ENCODE results near the gene SLC22A23. TPM values are rescaled to one million over a fixed set of nuclear protein-coding genes. Genes with fewer than 3 reads are reported as not detected.

The SLC22A23 gene
- polyA plus RNA-seq, 6 donors from 2014 or later = 0.43 to 0.61 (median 0.52) TPM; not detected in 2

GRCh38 chr6:3345836-3346235, 111.0 kb downstream of the SLC22A23 start:
- Mint-ChIP-seq H3K27me3 (peaks cover 0 to 45% (median 15%) of the 10 kb centered on the region in 3 donors), H3K36me3 (no peaks in the 10 kb centered on the region), H3K27ac (peak overlapping the region in 1 of 6 donors; percentile 44), H3K9me3 (no peaks in the 10 kb centered on the region), H3K4me1 (peaks cover 13 to 18% (median 16%) of the 10 kb centered on the region in 3 donors), H3K4me3 (no peak overlapping the region)
- no peak for ATAC-seq (ENCODE audit: low read depth in 2 of 2)
- no peak for DNase-seq

GRCh38 chr6:3343089-3343883, 113.6 kb downstream of the SLC22A23 start:
- Mint-ChIP-seq H3K27ac (peak overlapping the region in 1 of 6 donors; percentile 3), H3K27me3 (peaks cover 0 to 30% (median 9%) of the 10 kb centered on the region in 3 donors), H3K9me3 (no peaks in the 10 kb centered on the region), H3K36me3 (no peaks in the 10 kb centered on the region), H3K4me3 (no peak overlapping the region), H3K4me1 (peaks cover 7 to 14% (median 14%) of the 10 kb centered on the region in 3 donors)
- ATAC-seq (ENCODE audit: low read depth in 2 of 2) (no peak), DNase-seq (no peak)

- peaks cover 16 to 25% (median 23%) of the 10 kb centered on the region in 3 donors for H3K4me1 Mint-ChIP-seq
- DNase-seq (no peak), ATAC-seq (ENCODE audit: low read depth in 2 of 2) (no peak)
- no peaks in the 10 kb centered on the region for H3K9me3 Mint-ChIP-seq
- H3K27me3 Mint-ChIP-seq = peaks cover 4 to 16% (median 9%) of the 10 kb centered on the region in 3 donors
- no peak overlapping the region for H3K27ac Mint-ChIP-seq
- H3K4me3 Mint-ChIP-seq = no peak overlapping the region
- H3K36me3 Mint-ChIP-seq = no peaks in the 10 kb centered on the region
Observed at GRCh38 chr6:3341467-3341866, 115.4 kb downstream of the SLC22A23 start.

- Mint-ChIP-seq H3K4me1 (peaks cover 11 to 20% (median 17%) of the 10 kb centered on the region in 3 donors), H3K9me3 (no peaks in the 10 kb centered on the region), H3K27me3 (peaks cover 4 to 16% (median 9%) of the 10 kb centered on the region in 3 donors), H3K27ac (no peak overlapping the region), H3K36me3 (no peaks in the 10 kb centered on the region), H3K4me3 (no peak overlapping the region)
- ATAC-seq (ENCODE audit: low read depth in 2 of 2) = no peak
- DNase-seq = no peak
Observed at GRCh38 chr6:3340894-3341293, 116.0 kb downstream of the SLC22A23 start.

GRCh38 chr6:3340358-3340802, 116.5 kb downstream of the SLC22A23 start:
- H3K27ac Mint-ChIP-seq = no peak overlapping the region
- H3K36me3 Mint-ChIP-seq = no peaks in the 10 kb centered on the region
- H3K9me3 Mint-ChIP-seq = no peaks in the 10 kb centered on the region
- ATAC-seq (ENCODE audit: low read depth in 2 of 2) (no peak), DNase-seq (no peak)
- peaks cover 10 to 16% (median 14%) of the 10 kb centered on the region in 3 donors for H3K4me1 Mint-ChIP-seq
- H3K4me3 Mint-ChIP-seq = no peak overlapping the region
- peaks cover 4 to 16% (median 9%) of the 10 kb centered on the region in 3 donors for H3K27me3 Mint-ChIP-seq

- no peaks in the 10 kb centered on the region for H3K9me3 Mint-ChIP-seq
- H3K4me1 Mint-ChIP-seq = peaks cover 10 to 16% (median 14%) of the 10 kb centered on the region in 3 donors
- no peaks in the 10 kb centered on the region for H3K36me3 Mint-ChIP-seq
- ATAC-seq (ENCODE audit: low read depth in 2 of 2) = no peak
- H3K27ac Mint-ChIP-seq = no peak overlapping the region
- H3K4me3 Mint-ChIP-seq = no peak overlapping the region
- peaks cover 4 to 16% (median 9%) of the 10 kb centered on the region in 3 donors for H3K27me3 Mint-ChIP-seq
- no peak for DNase-seq
Observed at GRCh38 chr6:3339811-3340210, 117.0 kb downstream of the SLC22A23 start.

- peaks cover 10 to 14% (median 13%) of the 10 kb centered on the region in 3 donors for H3K4me1 Mint-ChIP-seq
- peak overlapping the region in 2 of 6 donors; percentile 15 to 53 for H3K27ac Mint-ChIP-seq
- ATAC-seq (ENCODE audit: low read depth in 2 of 2) (no peak), DNase-seq (no peak)
- H3K9me3 Mint-ChIP-seq = no peaks in the 10 kb centered on the region
- H3K36me3 Mint-ChIP-seq = no peaks in the 10 kb centered on the region
- H3K27me3 Mint-ChIP-seq = peaks cover 8 to 22% (median 15%) of the 10 kb centered on the region in 3 donors
- peak overlapping the region in 3 of 8 donors; percentile 1 to 59 (median 54) for H3K4me3 Mint-ChIP-seq
Observed at GRCh38 chr6:3337521-3338350, 119.1 kb downstream of the SLC22A23 start.

- peaks cover 8 to 19% (median 15%) of the 10 kb centered on the region in 3 donors for H3K27me3 Mint-ChIP-seq
- ATAC-seq (ENCODE audit: low read depth in 2 of 2) (no peak), DNase-seq (no peak)
- H3K36me3 Mint-ChIP-seq = no peaks in the 10 kb centered on the region
- peaks cover 10 to 14% (median 13%) of the 10 kb centered on the region in 3 donors for H3K4me1 Mint-ChIP-seq
- peak overlapping the region in 1 of 6 donors; percentile 53 for H3K27ac Mint-ChIP-seq
- no peaks in the 10 kb centered on the region for H3K9me3 Mint-ChIP-seq
- H3K4me3 Mint-ChIP-seq = no peak overlapping the region
Observed at GRCh38 chr6:3336859-3337515, 119.9 kb downstream of the SLC22A23 start.

GRCh38 chr6:3336066-3336786, 120.6 kb downstream of the SLC22A23 start:
- no peak for ATAC-seq (ENCODE audit: low read depth in 2 of 2)
- no peak for DNase-seq
- Mint-ChIP-seq H3K4me3 (no peak overlapping the region), H3K27me3 (peaks cover 8 to 15% (median 14%) of the 10 kb centered on the region in 3 donors), H3K9me3 (no peaks in the 10 kb centered on the region), H3K36me3 (no peaks in the 10 kb centered on the region), H3K27ac (no peak overlapping the region), H3K4me1 (peaks cover 10 to 13% (median 11%) of the 10 kb centered on the region in 3 donors)

- ATAC-seq (ENCODE audit: low read depth in 2 of 2) (no peak), DNase-seq (no peak)
- Mint-ChIP-seq H3K36me3 (no peaks in the 10 kb centered on the region), H3K4me3 (no peak overlapping the region), H3K27ac (no peak overlapping the region), H3K27me3 (peaks cover 8 to 19% (median 17%) of the 10 kb centered on the region in 3 donors), H3K9me3 (no peaks in the 10 kb centered on the region), H3K4me1 (peaks cover 10 to 13% (median 11%) of the 10 kb centered on the region in 3 donors)
Observed at GRCh38 chr6:3335169-3335568, 121.7 kb downstream of the SLC22A23 start.

GRCh38 chr6:3334555-3334954, 122.3 kb downstream of the SLC22A23 start:
- no peaks in the 10 kb centered on the region for H3K9me3 Mint-ChIP-seq
- no peaks in the 10 kb centered on the region for H3K36me3 Mint-ChIP-seq
- H3K4me1 Mint-ChIP-seq = peaks cover 10 to 13% (median 11%) of the 10 kb centered on the region in 3 donors
- H3K27ac Mint-ChIP-seq = no peak overlapping the region
- no peak for ATAC-seq (ENCODE audit: low read depth in 2 of 2)
- peaks cover 8 to 22% (median 19%) of the 10 kb centered on the region in 3 donors for H3K27me3 Mint-ChIP-seq
- H3K4me3 Mint-ChIP-seq = no peak overlapping the region
- no peak for DNase-seq

GRCh38 chr6:3333263-3333662, 123.6 kb downstream of the SLC22A23 start:
- peak overlapping the region in 1 of 6 donors; percentile 57 for H3K27ac Mint-ChIP-seq
- no peak overlapping the region for H3K4me3 Mint-ChIP-seq
- DNase-seq (no peak), ATAC-seq (ENCODE audit: low read depth in 2 of 2) (no peak)
- H3K9me3 Mint-ChIP-seq = no peaks in the 10 kb centered on the region
- H3K27me3 Mint-ChIP-seq = peaks cover 8 to 23% (median 13%) of the 10 kb centered on the region in 3 donors
- H3K4me1 Mint-ChIP-seq = peaks cover 10 to 13% (median 11%) of the 10 kb centered on the region in 3 donors
- no peaks in the 10 kb centered on the region for H3K36me3 Mint-ChIP-seq

Data from naive B cell (primary cell).